Right lobe of liver (tissue), 6 donors: ENCODE measurements around the gene PDSS2. TPM values are rescaled to one million over a fixed set of nuclear protein-coding genes. Genes with fewer than 3 reads are reported as not detected.
A peak's percentile ranks its signal among the peaks of the same experiment; 100 is the strongest.

Source experiments
- ATAC-seq, 4 donors: fragments of 200-7000 bp; cut with Tn5 transposase; one replicate each; pipeline ENCODE4 v1.9.1; 2020; ENCODE audit warnings: mild to moderate bottlenecking in 4 of 4, moderate library complexity in 4 of 4
- DNase-seq, 3 donors: peaks; one replicate each; pipeline ENCODE4 v3.0.0-alpha.2; 2020
- H3K27ac ChIP-seq, 3 donors: fragments of 200-600 bp; one replicate each; pipeline ENCODE4 v1.8.0; 2022
- H3K27me3 ChIP-seq, 2 donors: fragments of 200-600 bp; one replicate each; pipeline ENCODE4 v1.8.0; 2022
- H3K36me3 ChIP-seq, 4 donors: fragments of 200-600 bp; sonication (generic) in 1 of 4; one replicate each; pipeline versions ENCODE4 v1.5.1 to v1.8.0; 2017 to 2022; ENCODE audit warnings: control low read depth in 1 of 4
- H3K4me1 ChIP-seq, 4 donors: fragments of 200-600 bp; sonication (generic) in 1 of 4; one replicate each; pipeline versions ENCODE4 v1.5.1 to v1.8.0; 2017 to 2022; ENCODE audit warnings: control low read depth in 1 of 4
- H3K4me3 ChIP-seq, 3 donors: fragments of 200-600 bp; one replicate each; pipeline ENCODE4 v1.8.0; 2022
- H3K9me3 ChIP-seq, 4 donors: fragments of 200-600 bp; sonication (generic) in 1 of 4; one replicate each; pipeline versions ENCODE4 v1.5.1 to v1.8.0; 2017 to 2022; ENCODE audit warnings: control low read depth in 1 of 4
- POLR2A ChIP-seq: fragments of 450-650 bp; IDR thresholded peaks from one replicate; pipeline ENCODE4 v1.6.1; 2017; ENCODE audit warnings: antibody characterized with exemption, mild to moderate bottlenecking
- WGBS: methylation state at CpG from one replicate; pipeline ENCODE4 v1.1.6; 2018; ENCODE audit warnings: low coverage, low lambda C conversion rate; ENCODE audit not compliant: insufficient coverage; ENCODE audit errors: missing lambda C conversion rate; 5-methylcytosine and 5-hydroxymethylcytosine counted together
- intact Hi-C, 2 donors: fragments of 100-400 bp; cut with DNase I; formaldehyde crosslinking; loops; one replicate each; pipeline versions ENCODE4 v1.11.2 to v1.14.1; 2022
- total RNA-seq, 6 experiments: library from RNA; depleted of rRNA in 2 of 6; stranded (reverse); fragments of >200 nt in 2 of 6; fragmentation: NEBNext Ultra II Directional in 3 of 6; extraction: Animal tissue kit (Norgen Biotek cat#: 25700) in 3 of 6; gene quantifications; one replicate each; pipeline versions ENCODE4 v1.1.0 to v1.2.4, GENCODE V29; 2016 to 2023
- TF ChIP-seq, protein P1 (sequence below), 4 donors: fragments of 200-600 bp in 3 of 4; fragments of 450-650 bp in 1 of 4; IDR thresholded peaks; one replicate each; pipeline versions ENCODE4 v1.5.1 to v1.8.0; 2016 to 2022; ENCODE audit warnings: antibody characterized with exemption in 4 of 4, mild to moderate bottlenecking in 2 of 4
- donor health status: DM: no; HTN: yes; CAD: no.
- donor health status: DM: no; HTN: no; CAD: no.
- donor health status: DM: no; HTN: no; CAD: no.
- donor health status: DM: no; HTN: yes; CAD: no.
- donor health status: DM: no; HTN: yes; CAD: no.

Gene PDSS2
- total RNA-seq, 6 experiments from 2014 or later, result 17.0 to 25.1 (median 19.0) TPM

DNA sequence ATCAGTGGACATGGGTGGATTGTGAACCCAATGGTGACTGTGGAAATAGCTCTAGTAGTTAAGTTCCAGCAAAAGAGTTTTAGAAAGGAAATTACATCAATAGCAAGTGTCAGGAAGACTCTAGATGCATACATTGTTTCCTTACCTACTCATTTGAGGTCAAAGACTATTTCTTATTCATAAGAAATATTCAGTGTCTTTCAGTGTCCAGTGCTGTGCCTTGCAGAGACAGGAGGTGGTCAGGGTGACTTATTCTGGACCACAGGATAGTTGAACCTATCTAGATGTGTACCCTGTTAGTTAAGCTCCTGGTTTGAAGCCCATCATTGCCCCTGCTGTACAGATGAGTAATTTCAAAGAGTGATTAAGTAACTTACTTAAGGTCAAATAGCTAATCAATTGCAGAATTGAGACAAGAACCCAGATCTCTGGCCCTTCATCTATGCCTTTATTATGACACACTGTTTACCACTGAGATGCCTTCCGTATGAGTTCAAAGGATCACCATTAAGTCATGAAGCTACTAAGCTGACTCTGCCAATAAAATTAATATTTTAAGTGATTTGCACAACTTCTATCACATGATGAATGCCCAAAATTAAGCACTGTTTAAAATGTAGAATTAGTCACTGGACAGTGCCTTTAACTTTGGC, 136.1 kb downstream of the PDSS2 start:
- TF ChIP-seq, protein P1, sequence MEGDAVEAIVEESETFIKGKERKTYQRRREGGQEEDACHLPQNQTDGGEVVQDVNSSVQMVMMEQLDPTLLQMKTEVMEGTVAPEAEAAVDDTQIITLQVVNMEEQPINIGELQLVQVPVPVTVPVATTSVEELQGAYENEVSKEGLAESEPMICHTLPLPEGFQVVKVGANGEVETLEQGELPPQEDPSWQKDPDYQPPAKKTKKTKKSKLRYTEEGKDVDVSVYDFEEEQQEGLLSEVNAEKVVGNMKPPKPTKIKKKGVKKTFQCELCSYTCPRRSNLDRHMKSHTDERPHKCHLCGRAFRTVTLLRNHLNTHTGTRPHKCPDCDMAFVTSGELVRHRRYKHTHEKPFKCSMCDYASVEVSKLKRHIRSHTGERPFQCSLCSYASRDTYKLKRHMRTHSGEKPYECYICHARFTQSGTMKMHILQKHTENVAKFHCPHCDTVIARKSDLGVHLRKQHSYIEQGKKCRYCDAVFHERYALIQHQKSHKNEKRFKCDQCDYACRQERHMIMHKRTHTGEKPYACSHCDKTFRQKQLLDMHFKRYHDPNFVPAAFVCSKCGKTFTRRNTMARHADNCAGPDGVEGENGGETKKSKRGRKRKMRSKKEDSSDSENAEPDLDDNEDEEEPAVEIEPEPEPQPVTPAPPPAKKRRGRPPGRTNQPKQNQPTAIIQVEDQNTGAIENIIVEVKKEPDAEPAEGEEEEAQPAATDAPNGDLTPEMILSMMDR (IDR thresholded peaks at IDR 0.05), result no peak
- TF ChIP-seq POLR2A, result no peak
- Histone ChIP-seq H3K4me1 (no peaks in the 10 kb centered on the region), H3K9me3 (no peaks in the 10 kb centered on the region), H3K27me3 (no peaks in the 10 kb centered on the region), H3K27ac (no peak overlapping the region), H3K36me3 (no peaks in the 10 kb centered on the region), H3K4me3 (no peak overlapping the region)
- intact Hi-C loops, result no loop called here
- 50% methylated on average over 1 of the region's 1 CpG for WGBS
- ATAC-seq (no peak), DNase-seq (no peak)

DNA sequence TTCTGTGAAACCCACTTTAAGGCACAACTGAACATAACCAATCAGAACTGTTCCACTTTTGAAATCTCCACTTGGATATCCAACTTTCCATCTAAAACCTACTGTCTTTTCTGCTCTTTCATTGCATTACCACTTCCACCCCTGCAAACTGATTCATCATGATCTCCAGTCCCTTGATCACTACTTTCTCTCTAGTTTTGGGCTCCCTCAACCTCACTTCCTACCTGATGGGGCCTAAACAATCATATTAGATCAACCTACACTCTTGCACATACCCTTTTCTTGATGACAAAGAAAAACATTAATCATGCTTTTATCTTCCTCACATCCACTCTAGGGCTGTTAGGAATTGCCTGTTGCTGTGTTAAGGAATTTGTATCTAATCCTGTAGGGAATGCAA, 137.6 kb downstream of the PDSS2 start:
- Histone ChIP-seq H3K9me3 (no peaks in the 10 kb centered on the region), H3K27ac (no peak overlapping the region), H3K4me1 (no peaks in the 10 kb centered on the region), H3K4me3 (no peak overlapping the region), H3K27me3 (no peaks in the 10 kb centered on the region), H3K36me3 (no peaks in the 10 kb centered on the region)
- DNase-seq (no peak), ATAC-seq (no peak)
- intact Hi-C loops, result no loop called here
- no peak for TF ChIP-seq POLR2A

DNA sequence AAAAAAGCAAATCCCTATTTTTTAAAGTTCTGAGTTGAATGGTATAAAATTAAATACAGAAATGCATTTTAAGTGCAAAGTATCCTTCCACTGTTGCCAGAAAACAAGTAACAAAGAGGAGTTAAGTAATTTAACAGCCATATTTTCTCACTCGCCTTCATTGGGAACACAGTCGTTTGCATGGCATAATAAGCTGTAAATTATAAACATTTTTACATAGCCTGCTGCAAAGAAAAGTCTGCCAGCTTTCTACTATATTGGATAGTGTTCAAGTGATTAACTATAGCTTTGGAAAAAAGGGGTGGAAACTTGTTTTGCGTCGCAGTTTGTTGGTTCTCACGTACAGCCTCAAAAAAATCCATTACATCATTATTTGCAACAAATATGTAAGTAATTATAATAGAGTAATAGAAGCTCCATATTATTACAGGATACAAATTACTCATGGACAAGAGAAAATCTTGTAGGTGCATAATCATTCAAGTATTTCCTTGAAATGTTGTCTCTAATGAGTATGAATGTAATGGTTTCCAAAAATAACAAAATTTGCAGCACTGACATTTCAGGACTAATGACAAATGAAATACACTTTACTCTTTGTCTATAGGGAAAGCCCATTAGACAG, 139.3 kb downstream of the PDSS2 start:
- no peaks in the 10 kb centered on the region for H3K27me3 ChIP-seq
- TF ChIP-seq, protein P1 (IDR thresholded peaks at IDR 0.05), result no peak
- no peak for TF ChIP-seq POLR2A
- 82% methylated on average over 5 of the region's 5 CpGs for WGBS
- H3K4me1 ChIP-seq, result peaks cover 0 to 5% (median 0%) of the 10 kb centered on the region in 4 donors
- intact Hi-C loops, result no loop called here
- no peak overlapping the region for H3K4me3 ChIP-seq
- no peaks in the 10 kb centered on the region for H3K9me3 ChIP-seq
- H3K27ac ChIP-seq, result no peak overlapping the region
- DNase-seq (no peak), ATAC-seq (no peak)
- H3K36me3 ChIP-seq, result no peaks in the 10 kb centered on the region

DNA sequence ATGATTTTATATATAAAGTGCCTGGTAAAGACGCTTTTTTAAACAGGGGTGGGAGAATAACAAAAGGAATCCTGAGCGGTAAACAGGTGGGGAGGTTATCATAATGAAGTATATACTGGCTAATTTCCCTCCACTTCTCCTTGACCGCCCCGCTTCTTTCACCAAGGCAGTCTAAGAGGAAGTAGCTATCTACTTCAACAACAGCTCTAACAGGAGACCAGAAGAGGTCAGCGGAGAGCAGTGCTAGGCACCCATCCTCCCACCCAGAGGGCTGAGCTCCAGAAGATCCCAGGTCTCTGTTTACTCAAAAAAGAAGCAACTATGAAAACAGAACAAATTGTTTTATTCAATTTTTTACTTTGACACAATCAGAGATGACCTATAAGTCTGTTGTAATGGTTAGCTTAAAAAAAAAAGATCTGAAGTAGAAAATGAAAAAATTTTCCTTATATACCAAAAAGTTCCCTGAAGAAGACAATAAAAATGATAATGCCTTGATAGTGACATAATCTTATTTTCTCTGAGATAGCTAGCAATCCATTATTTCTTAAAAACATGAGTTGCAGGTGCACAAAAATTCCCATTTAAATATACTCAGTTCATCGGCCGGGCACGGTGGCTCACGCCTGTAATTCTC, 141.1 kb downstream of the PDSS2 start:
- Histone ChIP-seq H3K4me3 (no peak overlapping the region), H3K9me3 (no peaks in the 10 kb centered on the region), H3K27ac (no peak overlapping the region), H3K36me3 (no peaks in the 10 kb centered on the region), H3K27me3 (no peaks in the 10 kb centered on the region), H3K4me1 (peaks cover 0 to 12% (median 0%) of the 10 kb centered on the region in 4 donors)
- peak; percentile 52 to 56 (median 53) for DNase-seq
- TF ChIP-seq, protein P1 (IDR thresholded peaks at IDR 0.05), result peak; percentile 36 to 72 (median 68)
- no peak for TF ChIP-seq POLR2A
- WGBS, result 52% methylated on average over 9 of the region's 9 CpGs
- intact Hi-C loops, result no loop called here
- peak; percentile 93 to 98 (median 96) for ATAC-seq

DNA sequence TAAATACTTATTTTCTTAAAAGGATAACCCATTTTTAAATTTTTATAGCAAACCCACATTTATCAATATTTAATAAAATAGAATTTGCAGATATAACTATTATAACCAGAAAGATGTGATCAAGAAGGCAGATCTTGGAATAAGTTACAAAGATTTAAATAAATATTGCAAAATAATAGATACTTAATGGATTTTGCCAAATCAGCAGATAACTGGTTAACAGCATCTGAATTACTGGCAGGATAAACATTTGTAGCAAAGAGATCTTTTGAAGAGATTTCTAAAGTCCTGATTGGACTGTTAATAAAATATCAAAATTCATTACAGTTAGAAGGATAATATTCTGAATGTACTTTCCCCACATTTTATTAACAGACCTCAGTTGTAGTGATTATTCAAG, 144.2 kb downstream of the PDSS2 start:
- Histone ChIP-seq H3K9me3 (no peaks in the 10 kb centered on the region), H3K27me3 (no peaks in the 10 kb centered on the region), H3K4me1 (peaks cover 0 to 12% (median 0%) of the 10 kb centered on the region in 4 donors), H3K36me3 (no peaks in the 10 kb centered on the region), H3K27ac (no peak overlapping the region), H3K4me3 (no peak overlapping the region)
- intact Hi-C loops, result no loop called here
- TF ChIP-seq POLR2A, result no peak
- TF ChIP-seq, protein P1 (IDR thresholded peaks at IDR 0.05), result no peak
- ATAC-seq (no peak), DNase-seq (no peak)
